Muscle of back (tissue), 11 donors: Measurements from ENCODE around the gene PHLDA3. TPM values are rescaled to one million over a fixed set of nuclear protein-coding genes. Genes with fewer than 3 reads are reported as not detected.
"Not testable (repeated sequence)": the region's sequence is repeated elsewhere in the genome, so short reads cannot be mapped to it uniquely, and the experiment has no call there.

Experiments used
- DNase-seq, 3 donors: peaks; one replicate each; pipeline versions ENCODE4 v3.0.0 to v3.0.0-alpha.2; 2013
- polyA plus RNA-seq, 10 donors: library from polyadenylated mRNA; unstranded; fragments of 120-200 nt; gene quantifications; one replicate each; pipeline ENCODE4 v1.2.1, GENCODE V29; 2013; ENCODE audit not compliant: insufficient read length in 10 of 10

The PHLDA3 gene
- polyA plus RNA-seq, 10 donors: 13.5 to 21.7 (median 19.3) TPM

GRCh38 chr1:201488830-201489589, 20.0 kb upstream of the PHLDA3 start:
- peak in 1 of 3 donors; percentile 82 for DNase-seq

GRCh38 chr1:201487742-201488141, 18.8 kb upstream of the PHLDA3 start:
- DNase-seq: no peak

GRCh38 chr1:201486187-201486586, 17.2 kb upstream of the PHLDA3 start:
- DNase-seq: no peak

- DNase-seq: no peak
These were observed 16.3 kb upstream of the PHLDA3 start for GRCh38 chr1:201485184-201485774.

GRCh38 chr1:201483373-201483949, 14.5 kb upstream of the PHLDA3 start:
- no peak for DNase-seq

GRCh38 chr1:201482755-201483154, 13.8 kb upstream of the PHLDA3 start:
- DNase-seq: no peak

GRCh38 chr1:201481761-201482493, 12.9 kb upstream of the PHLDA3 start:
- DNase-seq: peak; percentile 60 to 87 (median 80)

GRCh38 chr1:201481004-201481380, 12.0 kb upstream of the PHLDA3 start:
- DNase-seq: peak in 1 of 3 donors; percentile 45

GRCh38 chr1:201480231-201481003, 11.4 kb upstream of the PHLDA3 start:
- DNase-seq: peak; percentile 59 to 75 (median 68)

- DNase-seq: no peak
These were observed 10.3 kb upstream of the PHLDA3 start for GRCh38 chr1:201479201-201479730.

GRCh38 chr1:201478666-201479065, 9.7 kb upstream of the PHLDA3 start:
- DNase-seq: not testable (repeated sequence)

GRCh38 chr1:201476670-201477344, 7.8 kb upstream of the PHLDA3 start:
- DNase-seq: no peak

GRCh38 chr1:201475915-201476669, 7.1 kb upstream of the PHLDA3 start:
- DNase-seq: no peak

- no peak for DNase-seq
These were observed 6.1 kb upstream of the PHLDA3 start for GRCh38 chr1:201475130-201475529.

GRCh38 chr1:201473296-201473695, 4.3 kb upstream of the PHLDA3 start:
- no peak for DNase-seq

GRCh38 chr1:201472321-201472720, 3.3 kb upstream of the PHLDA3 start:
- not testable (repeated sequence) for DNase-seq

- no peak for DNase-seq
These were observed 2.8 kb upstream of the PHLDA3 start for GRCh38 chr1:201471772-201472171.

- DNase-seq: no peak
These were observed 1.6 kb upstream of the PHLDA3 start for GRCh38 chr1:201470581-201470980.

GRCh38 chr1:201469645-201470074, 672 bp upstream of the PHLDA3 start:
- no peak for DNase-seq

- DNase-seq: peak in 2 of 3 donors; percentile 49 to 77
These were observed 516 bp downstream of the PHLDA3 start for GRCh38 chr1:201468501-201468843.
